ENCODE measurements around the gene GOLT1A.

The GOLT1A gene

DNA sequence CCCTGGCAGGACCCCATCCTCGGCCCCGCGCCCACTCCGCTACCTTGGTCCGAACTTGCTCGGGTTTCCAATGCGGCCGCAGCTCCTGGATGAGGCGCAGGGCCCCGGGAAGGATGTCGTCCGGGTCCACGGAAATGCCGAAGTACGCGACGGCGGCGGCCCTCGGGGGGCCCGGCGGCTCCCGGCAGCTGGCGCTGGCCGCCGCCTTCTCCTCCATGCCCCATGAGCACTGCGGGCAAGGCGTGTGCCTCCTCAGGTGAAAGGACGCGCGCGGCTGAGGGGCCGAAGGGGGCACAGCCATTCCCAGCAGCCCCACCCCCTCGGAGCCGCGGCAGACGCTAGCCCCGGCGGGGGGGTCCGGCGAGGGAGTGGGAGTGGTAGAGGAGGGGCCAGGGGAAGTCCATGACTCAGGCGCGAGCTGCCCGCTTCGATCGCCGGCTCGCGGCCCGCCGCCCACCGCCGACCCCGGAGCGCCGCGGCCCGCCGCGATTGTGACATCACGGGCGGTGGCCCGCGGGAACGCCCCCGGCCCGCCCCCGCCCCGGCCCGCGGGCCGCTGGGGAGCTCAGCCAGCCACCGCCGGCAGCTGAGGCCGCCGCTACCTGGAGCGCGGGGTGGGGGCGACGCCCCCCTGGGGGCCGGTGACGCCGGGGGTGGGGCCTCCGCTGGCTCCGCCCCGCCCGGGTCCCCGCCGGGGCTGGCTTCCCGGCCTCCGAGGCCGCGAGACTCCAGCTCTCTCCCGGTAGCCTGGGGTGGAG, 62.1 kb downstream of the GOLT1A start, which contains the start of gene ETNK2:
Gene ETNK2 (minus strand): TSS at position 493 of the 758 bp plus-strand sequence. CDS start 192 bp downstream, at position 301.
- peak; percentile 39 for DNase-seq (ENCODE audit: low read depth)
- TF ChIP-seq CTCF (IDR thresholded peaks at IDR 0.05; ENCODE audit: low read length, missing control alignments): no peak
- peak within 1 kb of the TSS; percentile 57 for H3K4me3 ChIP-seq (replicated peaks; ENCODE audit: low read depth, low read length)

DNA sequence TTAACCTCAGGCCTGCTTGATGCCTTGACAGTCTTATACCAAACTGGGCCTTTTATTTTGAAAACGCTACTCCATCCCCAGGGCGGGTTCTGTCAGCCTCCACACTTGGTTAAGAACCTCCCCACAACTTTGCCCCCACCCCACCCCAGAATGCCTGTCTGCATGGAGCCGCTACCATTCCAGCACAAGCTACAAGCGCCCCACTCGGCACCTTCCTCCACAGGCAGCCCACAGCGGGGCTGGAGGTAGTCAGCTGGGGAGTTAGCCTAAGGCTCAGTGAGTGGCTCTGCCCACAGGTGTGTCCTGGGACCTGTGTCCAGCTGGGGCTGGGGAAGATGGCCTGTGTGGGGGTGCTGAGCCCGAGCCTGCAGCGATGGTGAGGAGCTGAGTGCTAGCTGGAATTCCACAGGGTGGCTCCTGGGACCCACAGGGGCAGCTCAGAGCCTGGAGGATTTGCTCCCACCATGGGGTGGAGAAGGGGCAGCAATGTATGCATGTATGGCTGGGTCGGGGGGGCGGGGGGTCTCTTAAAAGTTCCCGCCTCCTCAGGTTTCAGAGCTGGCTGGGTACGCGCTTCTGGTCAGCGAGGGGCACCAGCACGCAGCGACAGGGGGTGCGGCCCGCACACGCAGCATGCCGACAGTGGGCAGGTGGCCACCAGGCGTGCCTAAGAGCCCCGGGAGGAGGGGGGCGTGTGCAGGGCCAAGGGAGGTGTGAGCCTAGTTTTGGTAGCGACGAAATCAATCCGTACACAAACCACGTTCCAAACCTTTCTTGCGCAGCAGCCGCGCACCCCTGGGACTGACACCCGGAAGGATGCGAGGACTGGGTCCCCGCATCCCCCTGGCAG, 62.9 kb downstream of the GOLT1A start:
- DNase-seq (ENCODE audit: low read depth): no peak
- TF ChIP-seq CTCF (IDR thresholded peaks at IDR 0.05; ENCODE audit: low read length, missing control alignments): no peak

DNA sequence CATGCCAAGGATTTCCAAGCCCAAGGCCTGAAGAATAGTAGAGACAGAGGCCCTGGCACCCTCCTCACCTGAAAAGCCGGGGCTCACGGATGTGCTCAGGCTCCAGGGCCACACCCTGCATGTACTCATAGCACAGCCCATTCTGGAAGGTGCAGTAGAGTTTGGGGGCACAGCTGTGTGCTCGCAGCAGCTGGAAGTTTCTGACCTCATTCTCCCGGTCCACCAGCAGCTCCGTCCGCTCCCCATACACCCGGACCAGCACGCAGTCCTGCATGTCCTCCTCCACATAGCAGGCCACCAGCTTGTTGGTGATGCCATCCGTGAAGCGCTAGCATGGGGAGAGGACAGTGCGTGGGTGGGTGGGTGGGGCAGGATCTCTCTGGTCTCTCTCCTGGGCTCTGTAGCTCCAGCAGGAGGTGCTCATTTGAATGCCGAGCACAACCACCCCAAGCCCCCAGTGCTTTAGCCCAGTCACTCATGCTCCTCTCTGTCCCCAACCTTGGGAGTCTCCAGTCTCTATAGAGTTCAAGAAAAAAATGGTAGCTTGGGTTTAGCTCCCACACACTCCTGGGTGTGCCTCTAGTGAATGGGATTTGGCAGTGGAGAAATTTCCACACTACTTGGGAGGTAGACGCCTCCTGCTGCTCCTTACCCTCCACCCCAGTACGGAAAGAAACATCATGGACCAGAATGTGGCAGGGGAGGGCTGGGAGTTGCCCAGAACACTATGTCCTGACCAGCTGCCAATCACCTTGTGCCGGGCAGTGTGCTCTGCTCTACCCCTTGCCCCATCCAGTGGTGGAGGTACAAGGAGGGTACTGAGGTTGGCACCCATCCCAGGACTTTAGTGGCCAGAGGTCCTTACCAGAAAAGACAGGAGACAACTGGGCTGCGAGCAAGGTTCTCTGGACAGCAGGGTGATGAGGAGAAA, 63.9 kb downstream of the GOLT1A start:
- no peak for TF ChIP-seq CTCF (IDR thresholded peaks at IDR 0.05; ENCODE audit: low read length, missing control alignments)

More for the DNA sequence above, 62.9 kb downstream of the GOLT1A start:
- peak overlapping the region; percentile 57 for H3K4me3 ChIP-seq (replicated peaks; ENCODE audit: low read depth, low read length)

GRCh38 chr1:204149107-204149506, 64.7 kb downstream of the GOLT1A start:
- no peak for TF ChIP-seq CTCF (IDR thresholded peaks at IDR 0.05; ENCODE audit: low read length, missing control alignments)
- no peak for DNase-seq (ENCODE audit: low read depth)
- no peak overlapping the region for H3K4me3 ChIP-seq (replicated peaks; ENCODE audit: low read depth, low read length)

More for the DNA sequence above, 63.9 kb downstream of the GOLT1A start:
- DNase-seq (ENCODE audit: low read depth): no peak
- H3K4me3 ChIP-seq (replicated peaks; ENCODE audit: low read depth, low read length): no peak overlapping the region

All from fibroblast of pulmonary artery (primary cell).